K562 (cell line): ENCODE measurements around the gene MYO16. TPM values are rescaled to one million over a fixed set of nuclear protein-coding genes. Genes with fewer than 3 reads are reported as not detected.
A peak's percentile ranks its signal among the peaks of the same experiment; 100 is the strongest.

ENCODE experiments used
- ATAC-seq: fragments of 200-7000 bp; cut with Tn5 transposase; 3 replicates; pipeline ENCODE4 v1.9.1; 2020; ENCODE audit warnings: moderate library complexity
- BruUV-seq: library from RNA; stranded (reverse); fragments of 400-500 nt; replicated peaks from 2 replicates; lab custom pipeline; 2021; lab: Mats Ljungman, UMichigan
- CTCF ChIA-PET: fragments of 300-600 bp; formaldehyde crosslinking; extraction: SDS; loops from one replicate; lab custom pipeline; 2021; ENCODE audit warnings: low intra/inter-chr PET ratio; lab: Yijun Ruan, JAX
- POLR2A ChIA-PET: fragments of 300-600, 350-650 bp; sonication (Branson Sonifier 250); formaldehyde crosslinking; extraction: SDS; loops from one replicate; lab custom pipeline; 2021; ENCODE audit warnings: antibody characterized with exemption, inconsistent platforms; lab: Yijun Ruan, JAX
- DNase-seq, 4 experiments: peaks; one replicate each; pipeline versions ENCODE4 v3.0.0 to v3.0.0-alpha.2; 2011 to 2018; ENCODE audit warnings: low spot score in 3 of 4, mixed read lengths in 3 of 4; ENCODE audit errors: extremely low read depth in 1 of 4
- FAIRE-seq: peaks from 2 replicates; lab custom pipeline; 2011; peaks lifted over from hg19 to GRCh38; lab: Jason Lieb, UNC
- H2AFZ ChIP-seq: 2 replicates; pipeline ENCODE4 v1.6.0; 2011; ENCODE audit warnings: low read depth, low read length, control low read depth, inconsistent platforms
- H3K27ac ChIP-seq: fragments of 200-600 bp; 3 replicates; pipeline ENCODE4 v1.8.0; 2011; ENCODE audit warnings: low read depth, mild to moderate bottlenecking, control low read depth, inconsistent platforms, low read length, moderate library complexity, mixed read lengths; ENCODE audit errors: extremely low read depth
- H3K27me3 ChIP-seq, 2 experiments: fragments of 300-600 bp in 1 of 2; 2 replicates in 1 of 2; 3 replicates in 1 of 2; pipeline versions ENCODE4 v1.6.0 to v1.8.0; 2011; ENCODE audit warnings: inconsistent platforms in 2 of 2, low read length in 2 of 2, mild to moderate bottlenecking in 1 of 2, mixed read lengths in 1 of 2, moderate library complexity in 1 of 2; ENCODE audit not compliant: control insufficient read depth in 2 of 2, insufficient read depth in 2 of 2
- H3K36me3 ChIP-seq: fragments of 300-600 bp; 3 replicates; pipeline ENCODE4 v1.8.0; 2011; ENCODE audit warnings: mild to moderate bottlenecking, low read length, inconsistent platforms; ENCODE audit not compliant: control insufficient read depth, insufficient read depth
- H3K4me1 ChIP-seq, 2 experiments: fragments of 200-600 bp in 1 of 2; replicated peaks in 1 of 2; 2 replicates in 1 of 2; 3 replicates in 1 of 2; pipeline versions ENCODE4 v1.5.1 to v1.8.0; 2011; ENCODE audit warnings: inconsistent platforms in 2 of 2, low read length in 2 of 2, mild to moderate bottlenecking in 1 of 2, mixed read lengths in 1 of 2, moderate library complexity in 1 of 2; ENCODE audit not compliant: control insufficient read depth in 2 of 2, insufficient read depth in 2 of 2
- H3K4me2 ChIP-seq: 2 replicates; pipeline ENCODE4 v1.6.1; 2011; ENCODE audit warnings: low read length, control low read depth, inconsistent platforms, mixed read lengths; ENCODE audit not compliant: insufficient read depth
- H3K4me3 ChIP-seq: fragments of 200-600 bp; sonication (generic), shearing (Covaris generic); 2 replicates; pipeline ENCODE4 v1.5.1; 2016; ENCODE audit warnings: control low read depth, inconsistent platforms
- H3K79me2 ChIP-seq: fragments of 200-600 bp; 3 replicates; pipeline ENCODE4 v1.8.0; 2011; ENCODE audit warnings: low read length, inconsistent platforms; ENCODE audit not compliant: control insufficient read depth, insufficient read depth
- H3K9ac ChIP-seq, 2 experiments: 2 replicates each; pipeline versions ENCODE4 v1.6.0 to v1.6.1; 2011; ENCODE audit warnings: low read depth in 2 of 2, low read length in 2 of 2, control low read depth in 1 of 2, inconsistent platforms in 1 of 2, mild to moderate bottlenecking in 1 of 2, mixed read lengths in 1 of 2; ENCODE audit not compliant: insufficient read depth in 1 of 2
- H3K9me1 ChIP-seq: one replicate; pipeline ENCODE4 v1.6.0; 2011; ENCODE audit warnings: inconsistent platforms, mild to moderate bottlenecking, low read length, moderate library complexity; ENCODE audit not compliant: control insufficient read depth, insufficient read depth
- H3K9me3 ChIP-seq: replicated peaks from 2 replicates; pipeline ENCODE4 v1.5.1; 2011; ENCODE audit warnings: low read depth, low read length, inconsistent platforms; ENCODE audit not compliant: control insufficient read depth, insufficient read depth
- H4K20me1 ChIP-seq: replicated peaks from 2 replicates; pipeline ENCODE4 v1.6.1; 2011; ENCODE audit warnings: low read length, inconsistent platforms, mixed read lengths; ENCODE audit not compliant: control insufficient read depth, insufficient read depth
- SPI1 ChIP-seq: IDR thresholded peaks from 2 replicates; pipeline ENCODE4 v1.6.1; 2011; ENCODE audit warnings: low read depth, low read length, control low read depth, borderline replicate concordance
- ZNF121 ChIP-seq: sonication (generic); formaldehyde crosslinking; conservative IDR thresholded peaks from 2 replicates; pipeline ENCODE4 v1.8.0; 2022; ENCODE audit warnings: missing genetic modification reagents
- WGBS: fragments of 100-300 bp; shearing (Covaris generic); methylation state at CpG from one replicate; pipeline ENCODE4 v1.1.6; 2016; ENCODE audit warnings: low coverage, mixed read lengths; ENCODE audit not compliant: insufficient coverage; ENCODE audit errors: missing lambda C conversion rate; 5-methylcytosine and 5-hydroxymethylcytosine counted together
- in situ Hi-C: fragments of 300-500 bp; cut with MboI; formaldehyde crosslinking; loops from 4 replicates; pipeline ENCODE4 v1.15.0; 2018; ENCODE audit warnings: inconsistent platforms, mixed read lengths
- intact Hi-C: fragments of 100-400 bp; cut with micrococcal nuclease; formaldehyde crosslinking; loops from 2 replicates; pipeline ENCODE4 v1.14.2; 2022
- polyA plus RNA-seq, 8 experiments: library from polyadenylated mRNA; depleted of rRNA in 4 of 8; stranded (reverse) in 5 of 8; unstranded in 3 of 8; fragments of >200 nt; fragmentation: Nextera tagmentation in 2 of 8; fragmentation: Illumina TruSeq in 1 of 8; extraction: Ambion mirVana in 2 of 8; extraction: Trizol in 1 of 8; gene quantifications; 2 replicates each; pipeline versions ENCODE4 v1.2.1 to v1.2.3, GENCODE V29; 2011 to 2014; ENCODE audit warnings: inconsistent platforms in 1 of 8, missing spikeins in 1 of 8
- total RNA-seq, 7 experiments: library from RNA; depleted of rRNA in 6 of 7; stranded (reverse); fragments of >200 nt in 6 of 7; fragmentation: Illumina TruSeq in 2 of 7; extraction: Trizol in 2 of 7; gene quantifications; 2 replicates each; pipeline versions ENCODE4 v1.2.1 to v1.2.3, GENCODE V29; 2011 to 2021; ENCODE audit warnings: low replicate concordance in 1 of 7
- TF ChIP-seq, protein P1 (sequence below): fragments of 250-450 bp; sonication (Bioruptor Pico); IDR thresholded peaks from 2 replicates; pipeline ENCODE4 v1.5.0; 2020; ENCODE audit warnings: mild to moderate bottlenecking, borderline replicate concordance

Gene MYO16
- total and polyA plus RNA-seq, 9 of the 15 experiments (the other 6 are each of a cell fraction or from before 2014, with no cell fraction given) = 4.3 to 45.7 (median 12.1) TPM

DNA sequence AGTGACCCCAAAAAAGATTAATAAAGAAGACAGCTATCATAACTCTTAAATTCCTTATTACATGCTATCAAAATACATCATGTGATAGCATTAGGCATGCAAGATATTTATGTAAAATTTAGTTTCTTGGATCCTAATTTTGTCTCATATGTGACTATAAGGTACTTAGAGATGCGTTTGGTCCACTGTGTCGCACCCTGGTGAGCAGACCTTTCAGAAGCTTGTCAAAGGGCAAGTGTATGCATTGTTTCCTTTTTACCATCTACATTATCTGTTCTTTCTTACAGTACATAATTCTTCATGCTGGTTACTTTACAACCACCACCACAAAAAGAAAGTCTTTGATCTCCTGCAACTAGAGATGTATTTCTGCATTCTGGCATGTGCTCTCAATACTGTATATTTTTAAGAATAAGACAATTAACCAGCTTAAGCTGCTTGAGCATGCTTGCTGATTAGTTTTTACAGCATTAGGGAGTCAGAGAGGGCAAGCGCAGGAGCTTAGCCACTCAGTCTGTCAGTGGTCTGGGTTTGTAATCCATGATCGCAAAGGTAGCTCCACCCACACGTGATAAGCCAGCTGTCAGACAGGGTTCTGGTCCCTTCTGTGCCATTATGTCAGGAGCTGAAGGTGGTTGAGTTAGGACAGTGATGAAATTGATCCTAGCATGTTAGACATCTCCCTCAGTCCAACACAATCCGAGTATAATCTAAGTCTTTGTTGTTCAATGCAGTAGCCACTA is 500.9 kb downstream of the MYO16 start (continued):
- TF ChIP-seq, protein P1, sequence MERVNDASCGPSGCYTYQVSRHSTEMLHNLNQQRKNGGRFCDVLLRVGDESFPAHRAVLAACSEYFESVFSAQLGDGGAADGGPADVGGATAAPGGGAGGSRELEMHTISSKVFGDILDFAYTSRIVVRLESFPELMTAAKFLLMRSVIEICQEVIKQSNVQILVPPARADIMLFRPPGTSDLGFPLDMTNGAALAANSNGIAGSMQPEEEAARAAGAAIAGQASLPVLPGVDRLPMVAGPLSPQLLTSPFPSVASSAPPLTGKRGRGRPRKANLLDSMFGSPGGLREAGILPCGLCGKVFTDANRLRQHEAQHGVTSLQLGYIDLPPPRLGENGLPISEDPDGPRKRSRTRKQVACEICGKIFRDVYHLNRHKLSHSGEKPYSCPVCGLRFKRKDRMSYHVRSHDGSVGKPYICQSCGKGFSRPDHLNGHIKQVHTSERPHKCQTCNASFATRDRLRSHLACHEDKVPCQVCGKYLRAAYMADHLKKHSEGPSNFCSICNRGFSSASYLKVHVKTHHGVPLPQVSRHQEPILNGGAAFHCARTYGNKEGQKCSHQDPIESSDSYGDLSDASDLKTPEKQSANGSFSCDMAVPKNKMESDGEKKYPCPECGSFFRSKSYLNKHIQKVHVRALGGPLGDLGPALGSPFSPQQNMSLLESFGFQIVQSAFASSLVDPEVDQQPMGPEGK (CRISPR knock-in tag) = no peak

DNA sequence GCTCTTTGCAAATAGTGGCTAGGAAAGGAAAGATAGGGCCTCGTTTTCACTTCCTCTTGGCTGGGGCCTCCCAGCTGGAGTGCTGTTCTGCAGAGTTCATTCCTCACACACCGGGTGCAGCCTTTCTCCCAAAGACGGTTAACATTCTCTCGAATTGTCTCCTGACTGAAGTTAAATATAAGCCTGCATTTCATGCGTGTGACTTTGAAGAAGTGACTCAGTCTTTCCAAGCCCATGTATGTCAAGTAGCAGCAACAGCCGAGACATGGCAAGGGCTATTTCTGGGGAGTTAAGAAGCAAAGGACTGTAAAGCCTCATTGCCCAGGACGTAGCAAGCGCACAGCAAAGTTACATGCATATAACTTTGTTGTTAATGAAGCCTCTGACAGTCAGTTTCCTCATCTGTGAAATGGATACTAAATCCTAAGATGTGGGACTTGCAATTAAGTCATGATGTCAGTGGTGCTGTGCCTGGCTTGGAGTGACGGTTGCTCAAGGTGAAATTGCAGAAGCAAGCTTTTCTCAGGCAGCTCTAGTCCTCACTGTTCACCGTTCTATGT is 502.4 kb downstream of the MYO16 start:
- no TSS peak for BruUV-seq
- intact Hi-C loops (loop anchor here (10.0 kb wide), 1 partner anchor 167 kb away; no protein-coding TSS in a partner anchor), in situ Hi-C loops (no loop called here)
- Histone ChIP-seq H3K4me2 (no peak overlapping the region), H3K9me3 (no peaks in the 10 kb centered on the region), H2AFZ (no peak overlapping the region), H3K27me3 (no peaks in the 10 kb centered on the region), H3K9me1 (no peaks in the 10 kb centered on the region), H3K79me2 (no peaks in the 10 kb centered on the region), H4K20me1 (no peaks in the 10 kb centered on the region), H3K4me3 (no peak overlapping the region), H3K9ac (no peak overlapping the region), H3K36me3 (no peaks in the 10 kb centered on the region), H3K27ac (no peak overlapping the region), H3K4me1 (no peaks in the 10 kb centered on the region)
- FAIRE-seq (no peak), ATAC-seq (no peak), DNase-seq (no peak)
- 28% methylated on average over 10 of the region's 10 CpGs for WGBS
- TF ChIP-seq SPI1 (peak; percentile 4; the same call in 1 of the 2 replicates), ZNF121 (CRISPR knock-in tag) (no peak)
- POLR2A ChIA-PET = no interaction called here
- CTCF ChIA-PET = no interaction called here
